Measurements from ENCODE around the gene YPEL1. TPM values are rescaled to one million over a fixed set of nuclear protein-coding genes. Genes with fewer than 3 reads are reported as not detected.

YPEL1 gene
- total RNA-seq, 4 donors from 2014 or later = 3.1 to 16.5 (median 8.6) TPM

DNA sequence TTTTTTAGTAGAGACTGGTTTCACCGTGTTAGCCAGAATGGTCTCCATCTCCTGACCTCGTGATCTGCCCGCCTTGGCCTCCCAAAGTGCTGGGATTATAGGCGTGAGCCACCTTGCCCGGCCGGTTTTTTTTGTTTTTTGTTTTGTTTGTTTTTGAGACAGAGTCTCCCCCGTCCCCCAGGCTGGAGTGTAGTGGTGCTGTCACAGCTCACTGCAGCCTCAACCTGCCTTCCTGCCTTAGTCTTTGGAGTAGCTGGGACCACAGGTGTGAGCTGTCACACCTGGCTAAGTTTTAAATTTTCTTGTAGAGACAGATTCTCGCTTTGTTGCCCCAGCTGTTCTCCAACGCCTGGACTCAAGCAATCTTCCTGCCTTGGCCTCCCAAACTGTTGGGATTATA is 66.6 kb downstream of the YPEL1 start:
- TF ChIP-seq, protein P1, sequence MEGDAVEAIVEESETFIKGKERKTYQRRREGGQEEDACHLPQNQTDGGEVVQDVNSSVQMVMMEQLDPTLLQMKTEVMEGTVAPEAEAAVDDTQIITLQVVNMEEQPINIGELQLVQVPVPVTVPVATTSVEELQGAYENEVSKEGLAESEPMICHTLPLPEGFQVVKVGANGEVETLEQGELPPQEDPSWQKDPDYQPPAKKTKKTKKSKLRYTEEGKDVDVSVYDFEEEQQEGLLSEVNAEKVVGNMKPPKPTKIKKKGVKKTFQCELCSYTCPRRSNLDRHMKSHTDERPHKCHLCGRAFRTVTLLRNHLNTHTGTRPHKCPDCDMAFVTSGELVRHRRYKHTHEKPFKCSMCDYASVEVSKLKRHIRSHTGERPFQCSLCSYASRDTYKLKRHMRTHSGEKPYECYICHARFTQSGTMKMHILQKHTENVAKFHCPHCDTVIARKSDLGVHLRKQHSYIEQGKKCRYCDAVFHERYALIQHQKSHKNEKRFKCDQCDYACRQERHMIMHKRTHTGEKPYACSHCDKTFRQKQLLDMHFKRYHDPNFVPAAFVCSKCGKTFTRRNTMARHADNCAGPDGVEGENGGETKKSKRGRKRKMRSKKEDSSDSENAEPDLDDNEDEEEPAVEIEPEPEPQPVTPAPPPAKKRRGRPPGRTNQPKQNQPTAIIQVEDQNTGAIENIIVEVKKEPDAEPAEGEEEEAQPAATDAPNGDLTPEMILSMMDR (IDR thresholded peaks at IDR 0.05; ENCODE audit: low read depth) = no peak

DNA sequence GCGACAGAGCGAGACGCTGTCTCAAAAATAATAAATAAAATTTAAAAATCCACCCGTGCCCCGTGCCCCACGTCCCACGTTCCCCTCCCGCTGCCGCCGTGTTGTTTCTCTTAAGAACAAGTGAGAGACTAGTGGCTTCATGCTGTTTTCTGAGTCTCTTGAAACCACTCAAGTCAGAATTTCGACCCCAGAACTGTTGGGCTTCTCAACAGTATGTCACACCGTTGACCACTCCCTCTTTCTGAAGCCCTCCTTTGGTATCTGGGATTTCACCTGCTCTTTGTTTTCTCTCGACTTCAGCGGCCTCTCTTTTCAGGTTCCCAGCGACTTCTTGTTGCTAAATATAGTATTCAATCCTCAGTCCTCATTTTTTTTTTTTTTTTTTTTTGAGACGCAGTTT is 68.8 kb downstream of the YPEL1 start:
- TF ChIP-seq, protein P1 (IDR thresholded peaks at IDR 0.05; ENCODE audit: low read depth) = no peak

DNA sequence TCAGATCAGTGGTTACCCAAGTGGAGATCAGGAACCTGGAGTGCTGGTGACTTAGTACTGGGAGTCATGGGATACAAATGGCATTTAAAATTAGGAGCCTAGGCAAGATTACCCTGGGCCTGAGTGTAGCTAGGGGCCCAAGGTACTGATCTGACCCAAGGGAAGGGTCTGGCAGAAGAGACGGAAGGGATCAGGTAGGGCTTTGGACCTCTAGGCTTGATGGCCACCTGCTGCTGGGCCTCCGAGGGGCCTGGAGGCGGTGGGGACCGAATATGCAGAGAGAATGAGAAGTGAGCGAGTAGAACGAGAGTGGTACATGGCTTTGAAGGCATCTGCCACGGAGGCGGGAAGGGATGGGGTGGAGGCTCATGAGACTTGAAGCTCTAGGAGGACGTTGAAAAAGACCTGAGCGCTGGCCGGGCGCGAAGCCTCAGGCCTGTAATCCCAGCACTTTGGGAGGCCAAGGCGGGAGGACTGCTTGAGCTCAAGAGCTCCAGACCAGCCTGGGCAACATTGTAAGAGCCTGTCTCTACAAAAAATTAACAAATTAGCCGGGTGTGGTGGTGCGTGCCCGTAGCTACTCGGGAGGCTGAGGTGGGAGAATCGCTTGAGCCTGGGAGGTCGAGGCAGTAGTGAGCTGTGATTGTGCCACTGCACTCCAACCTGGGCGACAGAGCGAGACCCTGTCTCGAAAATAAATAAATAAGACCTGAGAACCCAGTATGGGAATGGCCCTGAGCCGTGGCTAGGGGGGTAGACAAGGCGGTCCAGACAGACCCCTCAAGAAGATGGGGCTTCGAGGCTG is 70.3 kb downstream of the YPEL1 start:
- TF ChIP-seq, protein P1 (IDR thresholded peaks at IDR 0.05; ENCODE audit: low read depth) = no peak

DNA sequence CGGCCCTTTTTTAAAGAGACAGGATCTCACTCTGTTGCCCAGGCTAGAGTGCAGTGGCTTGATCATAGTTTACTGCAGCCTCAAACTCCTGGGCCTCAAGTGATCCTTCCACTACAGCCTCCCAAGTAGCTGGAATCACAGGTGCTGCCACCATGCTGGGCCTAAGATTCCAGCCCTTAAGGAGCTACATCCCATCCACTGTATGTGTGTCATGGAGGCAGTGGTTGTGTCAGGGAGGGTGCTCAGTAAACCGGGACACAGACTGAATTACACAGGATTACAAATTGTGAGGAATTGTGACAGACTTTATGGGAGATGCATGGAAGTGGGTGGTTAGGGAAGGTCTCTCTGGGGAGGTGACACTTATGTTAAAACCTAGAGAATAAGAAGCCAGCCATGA is 71.9 kb downstream of the YPEL1 start:
- TF ChIP-seq, protein P1 (IDR thresholded peaks at IDR 0.05; ENCODE audit: low read depth) = no peak

DNA sequence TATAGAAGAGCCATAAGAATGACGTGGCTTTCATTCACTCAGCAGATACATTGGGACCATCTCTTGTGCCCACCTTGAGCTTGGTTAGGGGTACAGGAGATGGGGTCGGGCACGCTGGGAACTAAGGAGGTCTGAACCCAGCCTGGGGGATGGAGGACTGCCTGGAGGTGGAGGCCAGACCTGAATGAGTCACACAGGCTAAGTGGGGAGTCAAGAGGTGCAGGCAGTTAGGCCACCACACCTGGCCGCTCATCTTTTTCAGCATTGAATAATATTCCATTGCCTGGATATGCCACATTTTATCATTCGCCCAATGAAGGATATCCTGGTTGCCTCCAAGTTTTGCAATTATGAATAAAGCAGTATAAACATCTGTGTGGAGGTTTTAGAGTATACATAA is 73.6 kb downstream of the YPEL1 start:
- TF ChIP-seq, protein P1 (IDR thresholded peaks at IDR 0.05; ENCODE audit: low read depth) = no peak

DNA sequence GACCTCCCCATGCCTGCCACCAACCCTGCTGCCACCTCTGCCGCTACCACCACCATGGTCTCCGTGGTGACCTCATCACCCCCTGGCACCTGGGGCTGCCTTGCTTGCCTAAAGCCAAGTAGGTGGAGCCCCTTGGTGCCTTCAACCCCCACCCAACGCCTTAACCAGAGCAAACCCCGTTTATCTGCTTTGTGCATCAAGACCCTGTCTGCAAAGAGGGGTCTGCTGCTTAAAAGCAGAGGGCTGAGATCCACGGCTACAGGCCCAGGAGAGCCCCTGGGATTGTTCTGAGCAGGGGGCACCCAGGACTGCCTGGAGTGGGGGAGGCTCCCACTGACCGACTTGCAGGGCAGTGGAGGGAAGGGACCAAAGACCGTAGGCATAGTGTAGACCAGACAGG is 74.7 kb downstream of the YPEL1 start:
- TF ChIP-seq, protein P1 (IDR thresholded peaks at IDR 0.05; ENCODE audit: low read depth) = no peak

DNA sequence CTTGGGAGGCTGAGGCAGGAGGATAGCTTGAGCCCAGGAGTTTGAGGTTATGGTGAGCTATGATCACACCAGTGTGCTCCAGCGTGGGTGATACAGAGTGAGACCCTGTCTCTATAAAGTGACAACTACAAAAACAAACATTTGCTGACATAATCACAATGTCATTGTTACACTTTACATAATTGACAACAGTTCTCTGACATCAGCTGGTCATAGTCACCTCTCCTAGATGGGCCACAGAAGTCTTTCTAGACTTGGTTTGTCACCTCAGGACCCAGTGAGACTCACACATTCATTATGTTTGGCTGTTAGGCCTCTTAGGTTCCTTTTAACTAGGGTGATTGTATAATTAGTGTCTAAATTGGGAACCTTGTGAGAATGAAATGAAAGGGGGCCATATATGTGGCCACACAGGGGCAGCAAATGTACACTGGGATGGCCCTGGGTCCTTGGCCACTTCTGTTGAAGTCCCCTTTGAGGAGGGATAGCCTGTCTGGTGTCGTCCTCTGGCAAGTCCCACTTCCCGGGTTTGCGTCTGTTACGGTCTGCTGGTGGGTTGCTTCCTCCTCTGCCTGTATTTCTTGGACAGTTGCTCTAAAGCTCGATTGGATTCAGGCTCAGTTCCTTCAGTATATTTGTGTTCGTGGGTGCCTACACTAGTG is 75.6 kb downstream of the YPEL1 start:
- TF ChIP-seq, protein P1 (IDR thresholded peaks at IDR 0.05; ENCODE audit: low read depth) = no peak
